Uterus (tissue), 2 donors: ENCODE data around the gene PNPO.

Experiments
- POLR2A ChIP-seq, 2 donors: fragments of 450-650 bp; IDR thresholded peaks; one replicate each; pipeline ENCODE4 v1.6.1; 2016; ENCODE audit warnings: antibody characterized with exemption in 2 of 2, mild to moderate bottlenecking in 1 of 2, moderate library complexity in 1 of 2
- TF ChIP-seq, protein P1 (sequence below), 4 experiments: fragments of 200-600 bp in 2 of 4; fragments of 450-650 bp in 2 of 4; sonication (generic) in 2 of 4; IDR thresholded peaks; one replicate each; pipeline ENCODE4 v1.5.1; 2016 to 2019; ENCODE audit warnings: antibody characterized with exemption in 4 of 4, mild to moderate bottlenecking in 2 of 4, moderate library complexity in 1 of 4

DNA sequence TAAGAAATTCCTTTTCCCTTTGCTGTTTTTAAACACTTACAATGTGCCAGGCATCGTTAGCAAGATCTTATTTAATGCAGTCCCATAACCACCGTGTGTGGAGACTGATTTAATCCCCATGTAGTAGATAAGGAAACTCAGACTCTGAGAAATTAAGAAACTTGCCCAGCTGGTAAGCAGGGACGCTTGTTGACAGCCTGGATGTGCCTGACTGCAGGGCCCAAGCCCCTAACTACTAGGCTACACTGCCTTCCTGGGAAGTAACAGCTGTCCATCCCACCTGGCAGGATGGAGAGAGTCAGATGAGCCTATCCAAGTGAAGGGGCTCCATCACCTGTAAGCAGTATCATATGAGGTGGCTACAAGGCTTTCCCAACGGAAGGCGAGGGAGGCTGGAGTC, 52.6 kb downstream of the PNPO start:
- TF ChIP-seq, protein P1, sequence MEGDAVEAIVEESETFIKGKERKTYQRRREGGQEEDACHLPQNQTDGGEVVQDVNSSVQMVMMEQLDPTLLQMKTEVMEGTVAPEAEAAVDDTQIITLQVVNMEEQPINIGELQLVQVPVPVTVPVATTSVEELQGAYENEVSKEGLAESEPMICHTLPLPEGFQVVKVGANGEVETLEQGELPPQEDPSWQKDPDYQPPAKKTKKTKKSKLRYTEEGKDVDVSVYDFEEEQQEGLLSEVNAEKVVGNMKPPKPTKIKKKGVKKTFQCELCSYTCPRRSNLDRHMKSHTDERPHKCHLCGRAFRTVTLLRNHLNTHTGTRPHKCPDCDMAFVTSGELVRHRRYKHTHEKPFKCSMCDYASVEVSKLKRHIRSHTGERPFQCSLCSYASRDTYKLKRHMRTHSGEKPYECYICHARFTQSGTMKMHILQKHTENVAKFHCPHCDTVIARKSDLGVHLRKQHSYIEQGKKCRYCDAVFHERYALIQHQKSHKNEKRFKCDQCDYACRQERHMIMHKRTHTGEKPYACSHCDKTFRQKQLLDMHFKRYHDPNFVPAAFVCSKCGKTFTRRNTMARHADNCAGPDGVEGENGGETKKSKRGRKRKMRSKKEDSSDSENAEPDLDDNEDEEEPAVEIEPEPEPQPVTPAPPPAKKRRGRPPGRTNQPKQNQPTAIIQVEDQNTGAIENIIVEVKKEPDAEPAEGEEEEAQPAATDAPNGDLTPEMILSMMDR (IDR thresholded peaks at IDR 0.05), result no peak
- no peak for TF ChIP-seq POLR2A (IDR thresholded peaks at IDR 0.05)
